Measurements from ENCODE around the gene GINS1. TPM values are rescaled to one million over a fixed set of nuclear protein-coding genes. Genes with fewer than 3 reads are reported as not detected.

GINS1 gene
- total and polyA plus RNA-seq, 2 of the 13 experiments (the other 11 are each of a cell fraction or from before 2014, with no cell fraction given): 14.6 to 59.9 TPM

DNA sequence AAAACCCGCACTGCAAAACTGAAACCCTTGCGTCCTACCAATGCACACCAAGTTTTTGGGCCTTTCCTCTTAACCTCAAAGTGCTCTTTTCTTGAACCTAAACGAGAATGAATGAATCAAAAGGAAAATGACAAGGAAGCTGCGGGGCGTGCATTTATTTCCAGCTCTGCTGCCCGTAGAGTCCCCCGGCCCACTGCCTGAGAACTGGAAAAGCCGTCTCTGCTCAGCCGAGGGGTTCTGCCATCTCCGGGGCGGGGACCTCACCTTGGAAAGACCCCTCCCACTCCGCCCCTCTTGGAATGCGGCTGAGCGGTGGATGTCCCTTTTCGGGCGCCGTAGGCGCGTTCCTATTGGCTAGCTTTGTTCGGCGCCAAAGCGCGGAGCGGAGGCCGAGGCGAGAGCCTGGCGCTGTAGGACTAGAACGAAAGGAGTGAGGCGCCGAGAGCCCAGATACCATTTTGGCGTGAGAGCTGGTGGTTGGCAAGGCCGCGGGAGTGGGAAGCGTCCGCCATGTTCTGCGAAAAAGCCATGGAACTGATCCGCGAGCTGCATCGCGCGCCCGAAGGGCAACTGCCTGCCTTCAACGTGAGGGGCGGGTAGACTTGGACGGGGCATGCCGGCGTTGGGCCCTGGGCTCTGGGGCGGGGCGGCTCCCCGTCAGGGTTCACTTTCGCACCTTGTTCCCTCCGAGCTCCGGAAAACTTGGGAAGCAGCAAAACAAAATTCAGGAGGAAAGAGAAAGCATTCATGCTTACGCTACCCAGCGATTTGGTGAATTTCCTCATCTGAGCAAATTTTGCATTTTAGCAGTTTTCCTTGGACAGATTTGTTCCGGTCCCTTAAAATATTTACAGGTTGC is at the start of gene GINS1 (continued):
- TF ChIP-seq, protein P1, sequence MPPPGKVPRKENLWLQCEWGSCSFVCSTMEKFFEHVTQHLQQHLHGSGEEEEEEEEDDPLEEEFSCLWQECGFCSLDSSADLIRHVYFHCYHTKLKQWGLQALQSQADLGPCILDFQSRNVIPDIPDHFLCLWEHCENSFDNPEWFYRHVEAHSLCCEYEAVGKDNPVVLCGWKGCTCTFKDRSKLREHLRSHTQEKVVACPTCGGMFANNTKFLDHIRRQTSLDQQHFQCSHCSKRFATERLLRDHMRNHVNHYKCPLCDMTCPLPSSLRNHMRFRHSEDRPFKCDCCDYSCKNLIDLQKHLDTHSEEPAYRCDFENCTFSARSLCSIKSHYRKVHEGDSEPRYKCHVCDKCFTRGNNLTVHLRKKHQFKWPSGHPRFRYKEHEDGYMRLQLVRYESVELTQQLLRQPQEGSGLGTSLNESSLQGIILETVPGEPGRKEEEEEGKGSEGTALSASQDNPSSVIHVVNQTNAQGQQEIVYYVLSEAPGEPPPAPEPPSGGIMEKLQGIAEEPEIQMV (CRISPR knock-in tag; IDR thresholded peaks at IDR 0.05; ENCODE audit: low read depth): no peak; the same call in none of the 2 replicates
- TF ChIP-seq FOXP1 (IDR thresholded peaks at IDR 0.05) (no peak), FOXP1 (CRISPR knock-in tag; IDR thresholded peaks at IDR 0.05) (peak; percentile 40; the same call in 1 of the 2 replicates), MAFK (conservative IDR thresholded peaks at IDR 0.05 in 1 of 2, IDR thresholded peaks at IDR 0.05 in 1 of 2; ENCODE audit: low read length in 2 of 2) (peak; percentile 2 to 28; a peak in 1 of 4 replicates), NFYC (CRISPR knock-in tag; IDR thresholded peaks at IDR 0.05) (peak; percentile 99), CCAR2 (optimal IDR thresholded peaks at IDR 0.05; ENCODE audit: low read depth, low read length) (no peak), ZNF552 (CRISPR knock-in tag; IDR thresholded peaks at IDR 0.05; ENCODE audit: borderline replicate concordance) (peak; percentile 98), DNMT1 (CRISPR knock-in tag; IDR thresholded peaks at IDR 0.05) (peak; percentile 99), HMGA1 (CRISPR knock-in tag; conservative IDR thresholded peaks at IDR 0.05) (no peak), ZFX (CRISPR knock-in tag; IDR thresholded peaks at IDR 0.05; ENCODE audit: low read depth) (peak; percentile 99), ZNF136 (CRISPR knock-in tag; IDR thresholded peaks at IDR 0.05; ENCODE audit: low read depth) (peak; percentile 76; the same call in 1 of the 2 replicates), AHR (CRISPR knock-in tag; IDR thresholded peaks at IDR 0.05) (no peak; the same call in 1 of the 2 replicates), ZNF720 (CRISPR knock-in tag; IDR thresholded peaks at IDR 0.05) (no peak), SP1 (IDR thresholded peaks at IDR 0.05) (no peak), SP1 (CRISPR knock-in tag; IDR thresholded peaks at IDR 0.05) (peak; percentile 96), ZIK1 (CRISPR knock-in tag; IDR thresholded peaks at IDR 0.05; ENCODE audit: borderline replicate concordance, low read depth) (peak; percentile 97), NFIC (IDR thresholded peaks at IDR 0.05; ENCODE audit: low read length) (peak; percentile 77; the same call in 1 of the 2 replicates), POLR2AphosphoS2 (IDR thresholded peaks at IDR 0.05; ENCODE audit: low read depth, low read length) (no peak), U2AF2 (IDR thresholded peaks at IDR 0.05; ENCODE audit: low read depth, low read length) (no peak), ZNF713 (CRISPR knock-in tag; IDR thresholded peaks at IDR 0.05) (peak; percentile 77; the same call in 1 of the 2 replicates), RELA (CRISPR knock-in tag; IDR thresholded peaks at IDR 0.05) (0 out of 2 replicates have a peak, but pooled peaks have one; percentile 52)
- TF ChIP-seq, protein P2, sequence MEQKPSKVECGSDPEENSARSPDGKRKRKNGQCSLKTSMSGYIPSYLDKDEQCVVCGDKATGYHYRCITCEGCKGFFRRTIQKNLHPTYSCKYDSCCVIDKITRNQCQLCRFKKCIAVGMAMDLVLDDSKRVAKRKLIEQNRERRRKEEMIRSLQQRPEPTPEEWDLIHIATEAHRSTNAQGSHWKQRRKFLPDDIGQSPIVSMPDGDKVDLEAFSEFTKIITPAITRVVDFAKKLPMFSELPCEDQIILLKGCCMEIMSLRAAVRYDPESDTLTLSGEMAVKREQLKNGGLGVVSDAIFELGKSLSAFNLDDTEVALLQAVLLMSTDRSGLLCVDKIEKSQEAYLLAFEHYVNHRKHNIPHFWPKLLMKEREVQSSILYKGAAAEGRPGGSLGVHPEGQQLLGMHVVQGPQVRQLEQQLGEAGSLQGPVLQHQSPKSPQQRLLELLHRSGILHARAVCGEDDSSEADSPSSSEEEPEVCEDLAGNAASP (CRISPR knock-in tag; IDR thresholded peaks at IDR 0.05; ENCODE audit: borderline replicate concordance): peak; percentile 89
- TF ChIP-seq, protein P3, sequence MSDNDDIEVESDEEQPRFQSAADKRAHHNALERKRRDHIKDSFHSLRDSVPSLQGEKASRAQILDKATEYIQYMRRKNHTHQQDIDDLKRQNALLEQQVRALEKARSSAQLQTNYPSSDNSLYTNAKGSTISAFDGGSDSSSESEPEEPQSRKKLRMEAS (IDR thresholded peaks at IDR 0.05): peak; percentile 97
- TF ChIP-seq, protein P4, sequence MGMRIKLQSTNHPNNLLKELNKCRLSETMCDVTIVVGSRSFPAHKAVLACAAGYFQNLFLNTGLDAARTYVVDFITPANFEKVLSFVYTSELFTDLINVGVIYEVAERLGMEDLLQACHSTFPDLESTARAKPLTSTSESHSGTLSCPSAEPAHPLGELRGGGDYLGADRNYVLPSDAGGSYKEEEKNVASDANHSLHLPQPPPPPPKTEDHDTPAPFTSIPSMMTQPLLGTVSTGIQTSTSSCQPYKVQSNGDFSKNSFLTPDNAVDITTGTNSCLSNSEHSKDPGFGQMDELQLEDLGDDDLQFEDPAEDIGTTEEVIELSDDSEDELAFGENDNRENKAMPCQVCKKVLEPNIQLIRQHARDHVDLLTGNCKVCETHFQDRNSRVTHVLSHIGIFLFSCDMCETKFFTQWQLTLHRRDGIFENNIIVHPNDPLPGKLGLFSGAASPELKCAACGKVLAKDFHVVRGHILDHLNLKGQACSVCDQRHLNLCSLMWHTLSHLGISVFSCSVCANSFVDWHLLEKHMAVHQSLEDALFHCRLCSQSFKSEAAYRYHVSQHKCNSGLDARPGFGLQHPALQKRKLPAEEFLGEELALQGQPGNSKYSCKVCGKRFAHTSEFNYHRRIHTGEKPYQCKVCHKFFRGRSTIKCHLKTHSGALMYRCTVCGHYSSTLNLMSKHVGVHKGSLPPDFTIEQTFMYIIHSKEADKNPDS (CRISPR knock-in tag; IDR thresholded peaks at IDR 0.05): peak; percentile 87; the same call in 1 of the 2 replicates
- TF ChIP-seq, protein P5, sequence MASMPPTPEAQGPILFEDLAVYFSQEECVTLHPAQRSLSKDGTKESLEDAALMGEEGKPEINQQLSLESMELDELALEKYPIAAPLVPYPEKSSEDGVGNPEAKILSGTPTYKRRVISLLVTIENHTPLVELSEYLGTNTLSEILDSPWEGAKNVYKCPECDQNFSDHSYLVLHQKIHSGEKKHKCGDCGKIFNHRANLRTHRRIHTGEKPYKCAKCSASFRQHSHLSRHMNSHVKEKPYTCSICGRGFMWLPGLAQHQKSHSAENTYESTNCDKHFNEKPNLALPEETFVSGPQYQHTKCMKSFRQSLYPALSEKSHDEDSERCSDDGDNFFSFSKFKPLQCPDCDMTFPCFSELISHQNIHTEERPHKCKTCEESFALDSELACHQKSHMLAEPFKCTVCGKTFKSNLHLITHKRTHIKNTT (CRISPR knock-in tag; IDR thresholded peaks at IDR 0.05): peak; percentile 95

All from HepG2 (cell line).